Testis (tissue), 3 donors: ENCODE results near the gene POP4. TPM values are rescaled to one million over a fixed set of nuclear protein-coding genes. Genes with fewer than 3 reads are reported as not detected.

Experiments used
- DNase-seq: peaks from one replicate; pipeline ENCODE4 v3.0.0-alpha.2; 2019
- H3K27ac ChIP-seq, 2 donors: fragments of 200-600 bp; sonication (generic); one replicate each; pipeline ENCODE4 v1.5.1; 2019
- H3K27me3 ChIP-seq: fragments of 200-600 bp; sonication (generic); one replicate; pipeline ENCODE4 v1.5.1; 2019
- H3K36me3 ChIP-seq: fragments of 200-600 bp; sonication (generic); one replicate; pipeline ENCODE4 v1.5.1; 2017; ENCODE audit warnings: low read depth; ENCODE audit errors: missing control alignments
- H3K4me1 ChIP-seq: fragments of 200-600 bp; sonication (generic); one replicate; pipeline ENCODE4 v1.5.1; 2019
- H3K4me3 ChIP-seq, 2 donors: fragments of 200-600 bp; sonication (generic); one replicate each; pipeline ENCODE4 v1.5.1; 2017 to 2019
- H3K9me3 ChIP-seq: fragments of 200-600 bp; sonication (generic); one replicate; pipeline ENCODE4 v1.5.1; 2017
- CTCF ChIP-seq, 3 experiments: fragments of 450-650 bp in 2 of 3; fragments of 200-600 bp in 1 of 3; sonication (generic) in 1 of 3; IDR thresholded peaks; one replicate each; pipeline ENCODE4 v1.5.1; 2016 to 2019; ENCODE audit warnings: antibody characterized with exemption in 3 of 3, mild to moderate bottlenecking in 2 of 3, moderate library complexity in 1 of 3
- POLR2A ChIP-seq: fragments of 450-650 bp; IDR thresholded peaks from one replicate; pipeline ENCODE4 v1.6.1; 2017; ENCODE audit warnings: antibody characterized with exemption, mild to moderate bottlenecking, moderate library complexity
- WGBS, 2 donors: methylation state at CpG; one replicate each; pipeline ENCODE4 v1.1.5; 2018; 5-methylcytosine and 5-hydroxymethylcytosine counted together
- intact Hi-C: fragments of 100-400 bp; cut with DNase I; formaldehyde crosslinking; loops from one replicate; pipeline ENCODE4 v1.15.1; 2023; ENCODE audit warnings: low total_unique reads
- polyA plus RNA-seq: library from polyadenylated mRNA; stranded (reverse); fragments of 350-450 nt; fragmentation: Illumina TruSeq; extraction: RNeasy Lipid Tissue Mini Kit (QIAGEN cat#74804); gene quantifications from one replicate; pipeline ENCODE4 v1.2.3, GENCODE V29; 2014; ENCODE audit warnings: low read depth, low replicate concordance; ENCODE audit not compliant: insufficient read depth
- total RNA-seq, 2 donors: library from RNA; depleted of rRNA; stranded (reverse); fragments of >200 nt; gene quantifications; one replicate each; pipeline ENCODE4 v1.2.3, GENCODE V29; 2016

POP4 gene
- total and polyA plus RNA-seq, 3 donors from 2014 or later = 79.8 to 127 (median 82.4) TPM

GRCh38 chr19:29579308-29579910 lies 26.7 kb upstream of the POP4 start:
- Histone ChIP-seq H3K36me3 (no peaks in the 10 kb centered on the region), H3K9me3 (no peaks in the 10 kb centered on the region), H3K4me1 (no peaks in the 10 kb centered on the region), H3K27me3 (no peaks in the 10 kb centered on the region), H3K4me3 (no peak overlapping the region), H3K27ac (no peak overlapping the region)
- intact Hi-C loops = no loop called here
- TF ChIP-seq CTCF (IDR thresholded peaks at IDR 0.05) (no peak), POLR2A (no peak)
- 81 to 88% methylated on average over 6 of the region's 6 CpGs for WGBS, 2 donors
- DNase-seq = no peak

- no peak for DNase-seq
- intact Hi-C loops = no loop called here
These were observed 24.7 kb upstream of the POP4 start for GRCh38 chr19:29581398-29581797.

GRCh38 chr19:29583196-29583999 lies 22.7 kb upstream of the POP4 start:
- DNase-seq = no peak
- 39 to 80% methylated on average over 1 of the region's 1 CpG for WGBS, 2 donors
- TF ChIP-seq CTCF (IDR thresholded peaks at IDR 0.05) = no peak
- TF ChIP-seq POLR2A = no peak
- Histone ChIP-seq H3K27me3 (no peaks in the 10 kb centered on the region), H3K9me3 (no peaks in the 10 kb centered on the region), H3K4me3 (no peak overlapping the region), H3K27ac (no peak overlapping the region), H3K36me3 (no peaks in the 10 kb centered on the region), H3K4me1 (no peaks in the 10 kb centered on the region)
- intact Hi-C loops = no loop called here

More at GRCh38 chr19:29581398-29581797, 24.7 kb upstream of the POP4 start:
- H3K27me3 ChIP-seq = no peaks in the 10 kb centered on the region
- H3K9me3 ChIP-seq = no peaks in the 10 kb centered on the region
- H3K4me3 ChIP-seq = no peak overlapping the region
- no peaks in the 10 kb centered on the region for H3K36me3 ChIP-seq
- H3K27ac ChIP-seq = no peak overlapping the region
- no peak for TF ChIP-seq CTCF (IDR thresholded peaks at IDR 0.05)
- TF ChIP-seq POLR2A = no peak
- WGBS, 2 donors = 0 to 32% methylated on average over 1 of the region's 1 CpG
- H3K4me1 ChIP-seq = no peaks in the 10 kb centered on the region

- 69 to 71% methylated on average over 2 of the region's 2 CpGs for WGBS, 2 donors
- H3K27ac ChIP-seq = no peak overlapping the region
- no peaks in the 10 kb centered on the region for H3K36me3 ChIP-seq
- no peak for DNase-seq
- intact Hi-C loops = no loop called here
- no peaks in the 10 kb centered on the region for H3K9me3 ChIP-seq
- no peaks in the 10 kb centered on the region for H3K4me1 ChIP-seq
- TF ChIP-seq POLR2A (no peak), CTCF (IDR thresholded peaks at IDR 0.05) (no peak)
- no peak overlapping the region for H3K4me3 ChIP-seq
- H3K27me3 ChIP-seq = no peaks in the 10 kb centered on the region
These were observed 19.7 kb upstream of the POP4 start for GRCh38 chr19:29586401-29586800.
